DMS79 (cell line): Measurements from ENCODE around the gene CENPL.

ENCODE experiments used
- DNase-seq: peaks from one replicate; lab custom pipeline; 2025; lab: John Stamatoyannopoulos, UW

CENPL gene

DNA sequence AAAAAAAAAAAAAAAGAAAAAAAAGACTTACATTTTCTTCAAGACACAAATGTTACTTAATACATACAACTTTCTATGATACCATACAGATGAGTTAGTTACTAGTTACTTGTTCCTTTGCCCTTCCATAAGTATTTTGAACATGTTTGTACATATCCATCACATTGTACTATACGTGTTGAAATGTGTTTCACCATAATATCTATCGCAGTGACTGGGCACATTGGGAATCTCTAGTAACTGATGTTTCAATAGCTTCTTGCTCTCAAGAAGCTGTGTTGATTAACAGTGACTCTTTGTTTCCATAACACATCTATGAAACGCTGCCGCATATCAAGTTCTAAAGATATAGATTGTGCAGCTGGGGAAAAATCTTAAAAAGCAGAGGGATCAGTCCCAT is 67.0 kb downstream of the CENPL start:
- DNase-seq, result no peak

DNA sequence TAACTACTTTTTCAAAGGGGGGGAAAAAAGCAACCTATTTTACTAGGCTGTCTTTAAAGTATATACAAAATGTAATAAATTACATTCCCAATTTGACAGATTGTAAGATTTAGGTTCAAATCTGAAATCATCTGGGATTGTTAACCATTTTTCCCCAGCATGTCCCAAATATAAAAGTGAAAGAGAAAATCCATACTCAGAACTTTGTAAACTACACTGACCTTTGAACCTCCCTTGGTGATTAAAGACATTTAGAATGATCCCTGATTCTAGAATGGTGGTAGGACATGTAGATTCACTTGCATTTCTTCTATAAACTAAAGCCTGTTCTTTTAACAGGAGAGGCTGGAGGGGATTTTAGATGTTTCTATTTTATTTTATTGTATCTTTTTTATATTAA is 70.9 kb downstream of the CENPL start:
- no peak for DNase-seq
